Hepatocyte (in vitro differentiated cells): ENCODE measurements around the gene KIF3B. TPM values are rescaled to one million over a fixed set of nuclear protein-coding genes. Genes with fewer than 3 reads are reported as not detected.
"Not testable (repeated sequence)": the region's sequence is repeated elsewhere in the genome, so short reads cannot be mapped to it uniquely, and the experiment has no call there.

Experiments used
- DNase-seq: peaks from one replicate; pipeline ENCODE4 v3.0.0-alpha.2; 2016; ENCODE audit warnings: low spot score
- H2AFZ ChIP-seq: fragments of 200-600 bp; sonication (generic); 2 replicates; pipeline ENCODE4 v1.6.0; 2016; ENCODE audit warnings: antibody characterized with exemption, mild to moderate bottlenecking
- H3K27ac ChIP-seq: fragments of 200-600 bp; sonication (generic); 2 replicates; pipeline ENCODE4 v1.5.1; 2016; ENCODE audit warnings: mild to moderate bottlenecking
- H3K27me3 ChIP-seq: fragments of 200-600 bp; sonication (generic); 2 replicates; pipeline ENCODE4 v1.6.1; 2016
- H3K36me3 ChIP-seq: fragments of 200-600 bp; sonication (generic); replicated peaks from 2 replicates; pipeline ENCODE4 v1.5.1; 2016; ENCODE audit warnings: low read depth; ENCODE audit not compliant: insufficient read depth
- H3K4me1 ChIP-seq: fragments of 200-600 bp; sonication (generic); 2 replicates; pipeline ENCODE4 v1.5.1; 2016; ENCODE audit warnings: mild to moderate bottlenecking, moderate library complexity; ENCODE audit not compliant: insufficient read depth
- H3K4me2 ChIP-seq: fragments of 200-600 bp; sonication (generic); 2 replicates; pipeline ENCODE4 v1.6.0; 2016
- H3K4me3 ChIP-seq: fragments of 200-600 bp; sonication (generic); 2 replicates; pipeline ENCODE4 v1.5.1; 2016; ENCODE audit warnings: mild to moderate bottlenecking
- H3K79me2 ChIP-seq: fragments of 200-600 bp; sonication (generic); 2 replicates; pipeline ENCODE4 v1.6.0; 2017; ENCODE audit warnings: mild to moderate bottlenecking
- H3K9me2 ChIP-seq: fragments of 200-600 bp; sonication (generic); replicated peaks from 2 replicates; pipeline ENCODE4 v1.6.0; 2017; ENCODE audit warnings: mild to moderate bottlenecking; ENCODE audit not compliant: insufficient read depth
- H3K9me3 ChIP-seq: fragments of 200-600 bp; sonication (generic); 2 replicates; pipeline ENCODE4 v1.5.1; 2016; ENCODE audit warnings: low read depth, mild to moderate bottlenecking
- H4K20me1 ChIP-seq: fragments of 200-600 bp; sonication (generic); 2 replicates; pipeline ENCODE4 v1.6.0; 2016; ENCODE audit warnings: mild to moderate bottlenecking; ENCODE audit not compliant: insufficient read depth, poor library complexity, severe bottlenecking
- EZH2 ChIP-seq: fragments of 200-600 bp; sonication (generic); IDR thresholded peaks from 2 replicates; pipeline ENCODE4 v1.6.1; 2016; ENCODE audit warnings: antibody characterized with exemption, mild to moderate bottlenecking, borderline replicate concordance
- EZH2phosphoT487 ChIP-seq: fragments of 200-600 bp; sonication (generic); IDR thresholded peaks from one replicate; pipeline ENCODE4 v1.6.1; 2018; ENCODE audit warnings: antibody characterized with exemption, mild to moderate bottlenecking, low read depth, moderate library complexity; ENCODE audit not compliant: unreplicated experiment, severe bottlenecking
- WGBS: methylation state at CpG from one replicate; pipeline ENCODE4 v1.1.6; 2016; ENCODE audit warnings: low lambda C conversion rate; ENCODE audit errors: missing lambda C conversion rate; 5-methylcytosine and 5-hydroxymethylcytosine counted together
- polyA plus RNA-seq: library from polyadenylated mRNA; unstranded; fragments of >200 nt; fragmentation: Nextera tagmentation; extraction: Ambion mirVana; gene quantifications from 2 replicates; pipeline ENCODE4 v1.2.1, GENCODE V29; 2016
- total RNA-seq: library from RNA; depleted of rRNA; stranded (reverse); fragments of >200 nt; gene quantifications from 2 replicates; pipeline ENCODE4 v1.2.3, GENCODE V29; 2014
- TF ChIP-seq, protein P1 (sequence below): fragments of 200-600 bp; sonication (generic); IDR thresholded peaks from 2 replicates; pipeline ENCODE4 v1.5.1; 2016; ENCODE audit warnings: antibody characterized with exemption, mild to moderate bottlenecking; ENCODE audit not compliant: poor library complexity

The KIF3B gene
- total and polyA plus RNA-seq, 2 experiments from 2014 or later = 11.7 to 32.0 TPM

DNA sequence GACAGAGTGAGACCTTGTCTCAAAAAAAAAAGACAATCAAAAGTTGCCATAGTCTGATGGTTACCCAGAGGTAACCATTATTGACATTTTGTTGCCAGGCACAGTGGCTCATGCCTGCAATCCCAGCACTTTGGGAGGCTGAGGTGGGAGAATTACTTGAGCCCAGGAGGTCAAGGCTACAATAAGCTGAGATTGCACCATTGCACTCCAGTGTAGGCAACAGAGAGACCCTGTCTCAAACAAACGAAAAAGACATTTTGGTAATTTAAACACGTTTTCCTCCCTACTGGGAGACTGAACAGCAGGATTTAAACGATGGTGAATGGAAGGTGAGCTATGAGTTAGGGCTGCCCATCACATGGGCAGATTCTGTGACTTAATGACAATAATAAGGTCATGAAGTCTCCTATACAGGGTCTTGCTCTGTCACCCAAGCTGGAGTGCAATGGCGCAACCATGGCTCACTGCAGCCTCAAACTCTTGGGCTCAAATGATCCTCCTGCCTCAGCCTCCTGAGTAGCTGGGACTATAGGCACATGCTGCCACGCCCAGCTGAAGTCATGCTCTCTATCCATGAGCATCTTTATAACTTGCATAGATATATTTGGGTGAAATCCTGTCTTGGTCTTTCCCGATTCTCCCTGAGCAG, 76.5 kb downstream of the KIF3B start:
- H3K9me3 ChIP-seq = no peaks in the 10 kb centered on the region
- peaks cover 29% of the 10 kb centered on the region for H3K4me1 ChIP-seq
- peaks cover 3% of the 10 kb centered on the region for H3K79me2 ChIP-seq
- 85% methylated on average over 6 of the region's 6 CpGs for WGBS
- TF ChIP-seq, protein P1, sequence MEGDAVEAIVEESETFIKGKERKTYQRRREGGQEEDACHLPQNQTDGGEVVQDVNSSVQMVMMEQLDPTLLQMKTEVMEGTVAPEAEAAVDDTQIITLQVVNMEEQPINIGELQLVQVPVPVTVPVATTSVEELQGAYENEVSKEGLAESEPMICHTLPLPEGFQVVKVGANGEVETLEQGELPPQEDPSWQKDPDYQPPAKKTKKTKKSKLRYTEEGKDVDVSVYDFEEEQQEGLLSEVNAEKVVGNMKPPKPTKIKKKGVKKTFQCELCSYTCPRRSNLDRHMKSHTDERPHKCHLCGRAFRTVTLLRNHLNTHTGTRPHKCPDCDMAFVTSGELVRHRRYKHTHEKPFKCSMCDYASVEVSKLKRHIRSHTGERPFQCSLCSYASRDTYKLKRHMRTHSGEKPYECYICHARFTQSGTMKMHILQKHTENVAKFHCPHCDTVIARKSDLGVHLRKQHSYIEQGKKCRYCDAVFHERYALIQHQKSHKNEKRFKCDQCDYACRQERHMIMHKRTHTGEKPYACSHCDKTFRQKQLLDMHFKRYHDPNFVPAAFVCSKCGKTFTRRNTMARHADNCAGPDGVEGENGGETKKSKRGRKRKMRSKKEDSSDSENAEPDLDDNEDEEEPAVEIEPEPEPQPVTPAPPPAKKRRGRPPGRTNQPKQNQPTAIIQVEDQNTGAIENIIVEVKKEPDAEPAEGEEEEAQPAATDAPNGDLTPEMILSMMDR = no peak
- TF ChIP-seq EZH2phosphoT487 (no peak), EZH2 (no peak)
- no peaks in the 10 kb centered on the region for H4K20me1 ChIP-seq
- no peak overlapping the region for H3K4me3 ChIP-seq
- H3K4me2 ChIP-seq = no peak overlapping the region
- H3K27me3 ChIP-seq = no peaks in the 10 kb centered on the region
- no peak for DNase-seq
- peak overlapping the region; percentile 64 for H3K27ac ChIP-seq
- no peaks in the 10 kb centered on the region for H3K36me3 ChIP-seq
- H2AFZ ChIP-seq = no peak overlapping the region
- no peaks in the 10 kb centered on the region for H3K9me2 ChIP-seq

DNA sequence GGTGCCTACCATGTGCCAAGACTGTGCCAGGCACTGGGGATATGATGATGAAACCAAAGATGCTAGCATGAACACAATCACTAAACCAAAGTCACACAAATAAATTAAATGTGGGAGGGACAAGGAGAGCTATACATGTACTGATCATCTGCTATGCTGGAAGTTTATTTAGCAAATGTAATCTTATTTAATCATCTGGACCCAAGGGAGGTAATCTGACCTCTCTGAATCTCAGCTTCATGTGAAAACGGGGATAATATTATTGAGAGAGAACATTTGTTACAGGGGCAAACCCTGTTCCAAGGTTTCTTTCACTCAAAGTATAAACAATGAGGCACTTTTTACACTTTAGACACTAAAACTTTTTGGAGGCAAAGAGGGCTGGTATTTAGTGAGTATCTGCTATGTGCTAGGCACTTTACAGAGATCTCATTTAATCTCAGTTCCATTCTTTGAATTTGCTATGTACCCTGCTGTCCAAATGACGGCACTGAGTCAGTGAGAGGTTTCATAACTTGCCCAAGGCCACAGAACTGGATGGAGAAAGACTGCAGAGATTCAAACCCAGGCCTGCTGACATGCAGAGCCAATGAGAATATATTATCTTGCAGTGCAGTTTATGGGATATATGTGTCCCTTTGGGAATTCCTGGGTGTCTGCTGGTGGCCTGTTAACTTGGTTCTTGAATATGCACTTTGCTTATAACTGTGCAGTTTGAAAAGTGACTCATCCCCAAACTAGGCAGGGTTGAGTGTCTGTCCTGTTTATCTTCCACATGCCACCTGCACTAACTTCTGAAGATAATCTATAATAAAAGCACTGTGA, 77.4 kb downstream of the KIF3B start:
- peaks cover 29% of the 10 kb centered on the region for H3K4me1 ChIP-seq
- no peak overlapping the region for H2AFZ ChIP-seq
- peak overlapping the region; percentile 3 for H3K4me2 ChIP-seq
- no peaks in the 10 kb centered on the region for H3K36me3 ChIP-seq
- peaks cover 7% of the 10 kb centered on the region for H4K20me1 ChIP-seq
- H3K27me3 ChIP-seq = no peaks in the 10 kb centered on the region
- peaks cover 12% of the 10 kb centered on the region for H3K79me2 ChIP-seq
- peak overlapping the region; percentile 64 for H3K27ac ChIP-seq
- DNase-seq = peak; percentile 58
- no peaks in the 10 kb centered on the region for H3K9me2 ChIP-seq
- no peak overlapping the region for H3K4me3 ChIP-seq
- TF ChIP-seq EZH2phosphoT487 (no peak), EZH2 (no peak)
- TF ChIP-seq, protein P1 = no peak
- 32% methylated on average over 2 of the region's 2 CpGs for WGBS
- no peaks in the 10 kb centered on the region for H3K9me3 ChIP-seq

DNA sequence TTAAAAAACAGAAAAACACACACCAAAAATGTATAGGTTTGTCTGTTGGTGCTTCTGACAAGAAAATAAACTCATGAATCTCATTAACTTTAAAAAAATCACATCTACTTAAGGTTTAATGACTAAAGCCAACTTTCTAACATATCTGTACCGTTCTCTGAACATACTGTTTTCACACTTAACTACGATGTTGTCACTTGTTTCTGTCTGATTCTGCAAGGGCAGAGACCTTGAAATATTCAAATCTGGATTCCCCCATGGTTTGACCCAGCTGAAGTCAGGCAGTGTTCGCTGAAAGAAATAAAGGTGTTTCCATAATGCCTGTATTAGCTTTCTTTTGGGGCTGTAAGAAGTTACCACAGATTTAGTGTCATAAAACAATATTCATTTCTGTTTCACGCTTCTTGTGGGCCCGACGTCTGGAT, 78.0 kb downstream of the KIF3B start:
- H3K27ac ChIP-seq = peak overlapping the region; percentile 64

DNA sequence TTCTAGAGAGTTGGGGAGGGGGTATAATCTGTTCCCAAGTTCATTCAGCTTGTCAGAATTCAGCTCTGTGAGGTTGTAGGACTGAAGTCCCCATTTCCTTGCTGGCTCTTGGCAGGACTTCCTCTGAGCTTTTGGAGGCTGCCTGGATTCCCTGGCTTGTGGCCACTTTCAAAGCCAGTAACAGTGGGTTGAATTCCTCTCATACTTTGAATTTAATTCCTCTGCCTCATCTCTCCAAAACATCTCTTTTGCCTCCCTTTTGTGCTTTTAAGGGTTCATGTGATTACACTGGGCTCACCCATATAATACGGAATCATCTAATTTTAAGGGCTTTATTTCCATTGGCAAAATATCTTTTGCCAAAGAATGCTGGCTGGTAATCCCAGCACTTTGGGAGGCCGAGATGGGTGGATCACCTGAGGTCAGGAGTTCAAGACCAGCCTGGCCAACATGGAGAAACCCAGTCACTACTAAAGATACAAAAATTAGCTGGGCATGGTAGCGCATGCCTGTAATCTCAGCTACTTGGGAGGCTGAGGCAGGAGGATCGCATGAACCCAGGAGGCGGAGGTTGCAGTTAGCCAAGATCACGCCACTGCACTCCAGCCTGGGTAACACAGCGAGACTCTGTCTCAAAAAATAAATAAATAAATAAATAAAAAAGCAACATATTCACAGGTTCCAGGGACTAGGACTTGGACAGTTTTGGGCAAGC, 78.6 kb downstream of the KIF3B start:
- Histone ChIP-seq H3K4me1 (peaks cover 38% of the 10 kb centered on the region), H3K79me2 (peaks cover 24% of the 10 kb centered on the region), H4K20me1 (peaks cover 19% of the 10 kb centered on the region), H3K27ac (peak overlapping the region; percentile 90)
- not testable (repeated sequence) for H3K9me2 ChIP-seq, H3K36me3 ChIP-seq, H3K9me3 ChIP-seq, DNase-seq, H2AFZ ChIP-seq, H3K27me3 ChIP-seq, H3K4me3 ChIP-seq, H3K4me2 ChIP-seq
- WGBS = 85% methylated on average over 7 of the region's 7 CpGs

More for the DNA sequence above, 78.0 kb downstream of the KIF3B start:
- H3K9me2 ChIP-seq = no peaks in the 10 kb centered on the region
- no peak overlapping the region for H3K4me3 ChIP-seq
- H2AFZ ChIP-seq = no peak overlapping the region
- H3K36me3 ChIP-seq = no peaks in the 10 kb centered on the region
- no peaks in the 10 kb centered on the region for H3K9me3 ChIP-seq
- TF ChIP-seq, protein P1 = no peak
- TF ChIP-seq EZH2 = no peak
- no peak for TF ChIP-seq EZH2phosphoT487
- peaks cover 33% of the 10 kb centered on the region for H3K4me1 ChIP-seq
- no peak for DNase-seq
- peak overlapping the region; percentile 3 for H3K4me2 ChIP-seq
- H3K27me3 ChIP-seq = no peaks in the 10 kb centered on the region
- WGBS = 79% methylated on average over 6 of the region's 6 CpGs
- H4K20me1 ChIP-seq = peaks cover 13% of the 10 kb centered on the region
- peaks cover 18% of the 10 kb centered on the region for H3K79me2 ChIP-seq
